ENCODE data around the gene PSTPIP2. TPM values are rescaled to one million over a fixed set of nuclear protein-coding genes. Genes with fewer than 3 reads are reported as not detected.

Gene PSTPIP2
- total RNA-seq, 2 experiments from 2014 or later, result 13.5 to 15.2 TPM

DNA sequence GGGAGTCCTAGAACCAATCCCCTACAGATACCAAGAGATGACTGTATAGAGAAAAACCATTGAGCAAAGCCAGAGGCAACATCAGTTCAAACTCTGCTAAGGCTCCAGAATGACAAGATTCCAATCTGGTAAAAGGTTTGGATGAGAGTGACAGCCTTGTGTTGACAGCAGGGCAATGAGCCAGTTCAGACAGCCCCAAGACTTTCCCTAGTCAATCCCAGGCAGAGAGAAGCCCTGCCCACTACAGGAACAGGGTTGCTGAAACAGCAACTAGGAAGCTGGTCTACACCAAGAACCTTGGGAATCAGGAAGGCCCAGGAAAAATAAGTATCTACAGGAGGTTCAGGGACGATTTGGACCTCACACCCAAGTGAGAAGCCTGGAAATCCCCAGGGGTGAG lies 3.3 kb downstream of the PSTPIP2 start:
- Mint-ChIP-seq H3K27me3 (no peaks in the 10 kb centered on the region), H3K9me3 (no peaks in the 10 kb centered on the region), H3K36me3 (peaks cover 2% of the 10 kb centered on the region), H3K4me1 (ENCODE audit: low read depth) (peaks cover 43% of the 10 kb centered on the region), H3K4me3 (no peak overlapping the region), H3K27ac (no peak overlapping the region)
- intact Hi-C loops (cut with micrococcal nuclease), result loop anchor here (1.0 kb wide), 1 partner anchor 55 kb away; no protein-coding TSS in a partner anchor
- no peak for DNase-seq
- CTCF ChIA-PET, result interaction anchor here (1.2 kb wide), 1 partner anchor 95 kb away, joined by 6 read pairs; no protein-coding TSS in a partner anchor
- POLR2A ChIA-PET, result no interaction called here

DNA sequence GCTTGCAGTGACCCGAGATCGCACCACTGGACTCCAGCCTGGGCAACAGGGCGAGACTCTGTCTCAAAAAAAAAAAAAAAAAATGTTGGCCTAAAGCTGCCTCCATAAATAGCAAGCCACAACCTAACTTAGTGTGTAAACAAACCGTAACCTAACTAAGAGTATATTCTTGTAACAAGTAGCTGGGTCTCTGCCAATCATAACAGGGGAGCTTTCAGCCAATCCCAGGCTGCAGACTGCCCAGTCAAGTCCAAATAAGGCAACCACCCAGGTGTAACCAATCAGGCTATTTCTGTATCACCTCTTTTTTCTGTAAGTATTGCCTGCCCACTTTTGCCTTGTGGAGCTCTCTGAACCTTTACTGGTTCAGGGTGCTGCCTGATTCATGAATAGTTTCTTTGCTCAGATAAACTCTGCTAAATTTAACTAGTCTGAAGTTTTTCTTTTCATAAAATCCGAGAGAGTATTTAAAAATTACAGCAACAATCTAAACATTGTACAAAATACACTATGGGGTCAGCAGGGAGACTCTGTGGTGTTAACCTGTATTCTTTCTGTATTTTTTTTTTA lies 4.5 kb downstream of the PSTPIP2 start:
- POLR2A ChIA-PET, result no interaction called here
- no peaks in the 10 kb centered on the region for H3K27me3 Mint-ChIP-seq
- peaks cover 2% of the 10 kb centered on the region for H3K36me3 Mint-ChIP-seq
- DNase-seq, result no peak
- H3K27ac Mint-ChIP-seq, result peak overlapping the region; percentile 11
- H3K9me3 Mint-ChIP-seq, result no peaks in the 10 kb centered on the region
- intact Hi-C loops (cut with micrococcal nuclease), result no loop called here
- no peak overlapping the region for H3K4me3 Mint-ChIP-seq
- peaks cover 35% of the 10 kb centered on the region for H3K4me1 Mint-ChIP-seq (ENCODE audit: low read depth)
- CTCF ChIA-PET, result interaction anchor here (1.1 kb wide), 1 partner anchor 446 kb away, joined by 3 read pairs; no protein-coding TSS in a partner anchor

DNA sequence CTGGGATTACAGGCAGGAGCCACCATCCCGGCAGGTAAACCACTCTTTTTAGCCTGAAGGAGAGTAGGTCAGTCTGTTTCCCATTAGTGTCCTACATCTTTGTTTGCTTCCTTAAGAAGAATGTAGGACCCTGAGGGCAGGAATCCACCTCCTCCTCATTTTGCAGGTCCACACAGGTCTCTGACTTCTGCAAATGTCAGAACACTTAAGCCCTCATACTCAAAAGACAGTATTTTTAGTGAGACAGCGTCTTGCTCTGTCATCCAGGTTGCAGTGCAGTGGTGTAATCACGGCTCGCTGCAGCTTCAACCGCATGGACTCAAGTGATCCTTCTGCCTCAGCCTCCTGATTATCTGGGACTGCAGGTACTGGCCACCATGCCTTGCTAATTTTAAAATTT lies 9.3 kb downstream of the PSTPIP2 start:
- Mint-ChIP-seq H3K4me3 (no peak overlapping the region), H3K4me1 (ENCODE audit: low read depth) (peaks cover 12% of the 10 kb centered on the region), H3K9me3 (no peaks in the 10 kb centered on the region), H3K27ac (no peak overlapping the region), H3K36me3 (peaks cover 2% of the 10 kb centered on the region), H3K27me3 (no peaks in the 10 kb centered on the region)
- ChIA-PET POLR2A (no interaction called here), CTCF (no interaction called here)
- no peak for DNase-seq
- intact Hi-C loops (cut with micrococcal nuclease), result no loop called here

DNA sequence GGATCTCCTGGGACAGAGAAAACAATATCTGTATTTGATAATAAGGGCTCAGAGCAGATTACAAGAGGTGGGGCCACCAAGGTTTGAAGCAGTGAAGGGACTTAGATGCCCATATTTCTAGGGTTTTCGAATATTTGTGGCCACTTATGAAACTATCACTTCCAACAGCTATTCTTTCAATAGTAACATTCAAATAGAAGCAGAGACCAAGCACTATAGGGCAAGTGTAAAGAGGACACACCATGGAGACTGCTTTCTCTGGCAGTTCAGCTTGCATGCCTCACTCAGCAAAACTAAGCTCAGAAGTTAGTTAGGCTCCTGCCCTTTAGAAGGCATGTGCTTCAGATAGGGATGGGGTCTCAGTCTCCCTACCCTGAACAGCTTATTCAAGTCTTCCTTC lies 10.3 kb downstream of the PSTPIP2 start:
- no peak for DNase-seq
- intact Hi-C loops (cut with micrococcal nuclease), result no loop called here
- POLR2A ChIA-PET, result interaction anchor here (0.6 kb wide), 1 partner anchor 339 kb away, joined by 3 read pairs; no protein-coding TSS in a partner anchor
- CTCF ChIA-PET, result interaction anchor here (1.1 kb wide), 1 partner anchor 12 kb away, joined by 4 read pairs; no protein-coding TSS in a partner anchor
- Mint-ChIP-seq H3K27ac (no peak overlapping the region), H3K4me1 (ENCODE audit: low read depth) (peaks cover 12% of the 10 kb centered on the region), H3K27me3 (no peaks in the 10 kb centered on the region), H3K36me3 (no peaks in the 10 kb centered on the region), H3K9me3 (no peaks in the 10 kb centered on the region), H3K4me3 (no peak overlapping the region)

DNA sequence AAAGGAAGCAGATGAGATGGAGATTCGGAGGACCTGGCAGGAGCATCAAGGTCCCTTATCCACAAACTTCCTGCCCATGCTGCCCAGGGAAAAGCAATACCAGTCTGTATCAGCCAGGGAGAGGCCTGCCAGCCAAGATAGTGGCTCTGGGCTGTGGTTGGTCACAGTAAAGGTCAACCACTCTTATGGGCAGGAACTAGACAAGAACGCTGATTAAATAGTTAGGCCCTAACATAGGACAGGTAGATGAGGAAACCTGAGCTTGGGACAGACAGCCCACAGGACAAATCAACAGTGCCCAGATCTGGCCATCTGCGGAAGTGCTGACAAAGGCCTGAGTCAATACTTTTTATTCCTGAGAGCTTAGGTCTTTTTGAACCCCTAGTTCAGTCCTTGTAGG lies 10.7 kb downstream of the PSTPIP2 start:
- intact Hi-C loops (cut with micrococcal nuclease), result no loop called here
- peaks cover 13% of the 10 kb centered on the region for H3K4me1 Mint-ChIP-seq (ENCODE audit: low read depth)
- no peak for DNase-seq
- H3K36me3 Mint-ChIP-seq, result no peaks in the 10 kb centered on the region
- ChIA-PET POLR2A (interaction anchor here (0.6 kb wide), 1 partner anchor 339 kb away, joined by 3 read pairs; no protein-coding TSS in a partner anchor), CTCF (interaction anchor here (1.1 kb wide), 1 partner anchor 12 kb away, joined by 4 read pairs; no protein-coding TSS in a partner anchor)
- H3K9me3 Mint-ChIP-seq, result no peaks in the 10 kb centered on the region
- no peak overlapping the region for H3K4me3 Mint-ChIP-seq
- no peak overlapping the region for H3K27ac Mint-ChIP-seq
- no peaks in the 10 kb centered on the region for H3K27me3 Mint-ChIP-seq

DNA sequence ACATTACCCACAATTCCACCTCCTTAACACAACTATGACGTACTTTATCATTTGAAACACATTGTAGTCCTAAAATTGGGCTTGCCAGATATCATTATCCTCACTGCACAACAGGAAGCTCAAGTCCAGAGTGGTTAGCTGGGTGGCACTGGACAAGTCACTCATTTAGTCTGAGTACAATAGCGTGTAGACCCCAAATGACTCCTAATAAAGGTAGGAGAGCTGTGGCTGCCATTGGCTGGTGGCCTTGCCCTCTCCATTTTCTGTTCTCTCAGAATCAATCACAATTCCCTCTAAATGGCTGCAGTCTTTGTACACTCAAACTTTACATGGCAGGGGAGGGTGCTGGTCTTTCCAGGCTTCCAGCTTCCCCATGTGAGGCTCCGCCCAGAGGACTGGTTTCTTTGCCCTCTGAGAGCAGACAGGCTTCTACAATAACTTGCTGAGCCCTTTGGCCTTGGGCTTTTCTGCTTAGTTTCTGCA lies 11.7 kb downstream of the PSTPIP2 start:
- Mint-ChIP-seq H3K27ac (no peak overlapping the region), H3K36me3 (no peaks in the 10 kb centered on the region), H3K4me1 (ENCODE audit: low read depth) (peaks cover 23% of the 10 kb centered on the region), H3K9me3 (no peaks in the 10 kb centered on the region), H3K4me3 (no peak overlapping the region), H3K27me3 (no peaks in the 10 kb centered on the region)
- CTCF ChIA-PET, result no interaction called here
- no peak for DNase-seq
- intact Hi-C loops (cut with micrococcal nuclease), result no loop called here
- POLR2A ChIA-PET, result no interaction called here

DNA sequence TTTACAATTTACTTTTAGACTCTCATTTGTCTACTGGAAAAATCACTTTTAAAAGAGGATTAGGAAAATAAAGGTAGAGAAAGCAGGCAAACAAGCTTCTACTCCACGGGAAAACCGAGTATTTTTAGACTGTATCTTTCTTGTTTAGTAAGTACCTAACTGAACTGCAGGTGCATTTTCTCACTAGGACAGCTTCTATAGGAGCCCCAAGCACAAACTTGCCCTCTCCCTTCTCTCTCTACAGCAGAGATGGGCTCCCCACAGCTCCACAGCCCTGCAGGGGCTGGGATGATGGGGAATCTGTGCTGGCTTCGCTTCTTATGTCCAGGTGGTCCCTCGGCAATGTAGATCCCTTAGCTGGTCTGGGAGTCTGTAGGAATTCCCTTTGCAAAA lies 16.2 kb downstream of the PSTPIP2 start:
- Mint-ChIP-seq H3K4me1 (ENCODE audit: low read depth) (peaks cover 41% of the 10 kb centered on the region), H3K36me3 (no peaks in the 10 kb centered on the region), H3K27ac (peak overlapping the region; percentile 24), H3K4me3 (no peak overlapping the region), H3K27me3 (no peaks in the 10 kb centered on the region), H3K9me3 (no peaks in the 10 kb centered on the region)
- no peak for DNase-seq
- POLR2A ChIA-PET, result no interaction called here
- CTCF ChIA-PET, result interaction anchor here (2.2 kb wide), 1 partner anchor 17 kb away, joined by 15 read pairs; no protein-coding TSS in a partner anchor
- intact Hi-C loops (cut with micrococcal nuclease), result loop anchor here (1.0 kb wide), 1 partner anchor 14 kb away; no protein-coding TSS in a partner anchor

DNA sequence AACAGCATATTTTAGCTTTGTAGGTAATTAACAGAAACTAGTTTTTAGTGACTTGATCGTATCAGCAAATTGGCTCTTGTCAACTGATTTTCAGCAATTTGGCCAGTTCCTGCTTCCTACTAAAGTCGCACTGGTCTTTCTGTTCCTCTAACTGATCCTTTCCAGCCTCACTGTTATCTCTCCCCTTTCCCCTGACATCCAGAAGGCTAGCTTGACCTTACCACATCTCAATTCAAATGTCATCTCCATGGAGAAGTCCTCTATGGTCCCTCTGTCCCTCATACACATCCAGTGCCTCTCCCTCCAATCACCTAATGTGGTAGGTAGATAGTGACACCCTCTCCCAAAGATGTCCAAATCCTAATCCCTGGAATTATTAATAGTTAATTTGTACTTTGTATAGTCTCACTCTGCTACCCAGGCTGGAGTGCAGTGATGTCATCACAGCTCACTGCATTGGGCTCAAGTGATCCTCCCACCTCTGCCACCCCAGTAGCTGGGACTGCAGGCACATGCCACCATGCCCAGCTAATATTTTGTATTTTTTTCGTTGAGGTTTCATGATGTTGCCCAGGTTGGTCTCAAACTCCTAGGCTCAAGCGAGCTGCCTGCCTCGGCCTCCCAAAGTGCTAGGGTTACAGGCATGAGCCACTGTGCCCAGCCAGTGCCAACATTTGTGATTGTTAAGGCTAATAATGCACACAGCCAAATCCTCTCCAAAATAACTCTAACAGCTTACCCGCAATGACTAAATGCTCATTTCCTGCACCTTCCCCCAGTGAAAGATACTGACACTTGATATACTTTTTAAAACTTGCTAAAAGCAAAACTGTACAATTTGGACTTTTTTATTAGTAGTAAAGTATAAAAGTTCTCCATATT lies 16.9 kb downstream of the PSTPIP2 start:
- no peaks in the 10 kb centered on the region for H3K9me3 Mint-ChIP-seq
- intact Hi-C loops (cut with micrococcal nuclease), result loop anchor here (1.0 kb wide), 1 partner anchor 13 kb away; no protein-coding TSS in a partner anchor
- H3K27me3 Mint-ChIP-seq, result no peaks in the 10 kb centered on the region
- POLR2A ChIA-PET, result no interaction called here
- H3K27ac Mint-ChIP-seq, result peak overlapping the region; percentile 24
- H3K4me1 Mint-ChIP-seq (ENCODE audit: low read depth), result peaks cover 41% of the 10 kb centered on the region
- CTCF ChIA-PET, result interaction anchor here (0.8 to 2.2 kb wide), 2 partner anchors 18 to 175 kb away, joined by 4 to 15 read pairs; no protein-coding TSS in a partner anchor
- H3K4me3 Mint-ChIP-seq, result no peak overlapping the region
- DNase-seq, result no peak
- H3K36me3 Mint-ChIP-seq, result no peaks in the 10 kb centered on the region

DNA sequence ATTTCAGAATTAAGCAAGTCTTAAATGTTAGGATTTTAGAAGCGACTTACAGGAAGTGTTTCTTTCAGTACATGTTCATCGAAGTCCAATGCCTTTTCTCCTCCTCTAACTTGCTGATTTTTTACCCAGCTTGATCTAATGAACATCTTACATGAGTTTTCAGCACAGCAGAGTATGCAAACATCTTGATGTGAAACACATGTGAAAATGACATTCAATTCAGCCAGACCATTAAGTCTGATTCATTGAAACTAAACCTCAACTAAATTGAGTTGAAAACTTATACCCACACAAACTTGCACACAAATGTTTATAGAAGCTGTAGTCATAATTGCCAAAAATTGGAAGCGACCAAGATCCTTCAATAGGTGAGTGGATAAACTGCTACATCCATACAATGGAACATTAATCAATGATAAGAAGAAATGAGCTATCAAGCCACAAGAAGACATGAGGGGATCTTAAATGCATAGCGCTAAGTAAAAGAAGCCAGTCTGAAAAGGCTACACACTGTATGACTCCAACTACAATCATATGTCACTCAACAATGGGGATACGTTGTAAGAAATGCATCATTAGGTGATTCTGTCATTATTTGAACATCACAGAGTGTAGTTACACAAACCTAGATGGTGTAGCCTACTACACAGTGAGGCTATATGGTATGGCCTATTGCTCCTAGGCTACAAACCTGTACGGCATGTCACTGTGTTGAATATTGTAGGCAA lies 18.5 kb downstream of the PSTPIP2 start:
- no peak for DNase-seq
- intact Hi-C loops (cut with micrococcal nuclease), result loop anchor here (1.0 kb wide), 1 partner anchor 40 kb away; no protein-coding TSS in a partner anchor
- Mint-ChIP-seq H3K36me3 (no peaks in the 10 kb centered on the region), H3K4me3 (no peak overlapping the region), H3K27me3 (no peaks in the 10 kb centered on the region), H3K9me3 (no peaks in the 10 kb centered on the region), H3K4me1 (ENCODE audit: low read depth) (peaks cover 41% of the 10 kb centered on the region), H3K27ac (no peak overlapping the region)
- ChIA-PET POLR2A (no interaction called here), CTCF (interaction anchor here (1.1 kb wide), 2 partner anchors 20 to 79 kb away, joined by 4 to 6 read pairs; no protein-coding TSS in a partner anchor)

DNA sequence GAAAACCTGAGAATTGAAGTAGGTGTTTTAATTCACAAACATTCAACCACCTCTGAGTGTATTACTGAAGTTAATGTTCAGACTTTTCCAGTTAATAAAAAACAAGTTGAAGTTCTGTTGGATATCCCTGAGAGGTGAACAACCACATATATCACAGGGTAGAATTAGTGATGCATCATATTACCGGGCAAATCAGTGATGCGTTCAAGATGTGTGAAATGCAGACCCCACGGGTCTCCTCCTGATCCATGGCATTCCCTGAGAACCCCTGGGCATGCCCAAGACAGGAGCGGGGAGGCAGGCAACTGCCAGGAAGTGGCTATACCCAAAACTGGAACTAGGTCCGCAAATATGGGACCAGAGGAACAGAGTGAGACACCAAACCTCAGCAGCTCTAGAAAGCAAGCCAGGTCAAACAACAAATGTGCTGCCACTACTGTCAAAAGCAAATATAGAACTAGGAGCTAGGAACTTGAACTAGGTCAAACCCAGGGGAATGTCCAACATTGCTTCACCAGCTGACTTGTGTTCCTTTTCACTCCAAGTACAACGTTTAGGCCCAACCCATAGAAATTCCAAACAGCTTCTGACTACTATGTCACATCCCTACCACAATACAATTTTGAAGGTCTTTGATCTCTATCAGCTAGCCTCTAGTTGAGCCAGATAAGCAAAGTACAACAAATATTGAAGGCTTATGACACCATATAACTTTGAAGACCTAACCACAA lies 20.2 kb downstream of the PSTPIP2 start:
- ChIA-PET POLR2A (no interaction called here), CTCF (no interaction called here)
- intact Hi-C loops (cut with micrococcal nuclease), result no loop called here
- no peaks in the 10 kb centered on the region for H3K9me3 Mint-ChIP-seq
- no peak overlapping the region for H3K27ac Mint-ChIP-seq
- H3K27me3 Mint-ChIP-seq, result no peaks in the 10 kb centered on the region
- H3K36me3 Mint-ChIP-seq, result no peaks in the 10 kb centered on the region
- DNase-seq, result no peak
- H3K4me3 Mint-ChIP-seq, result no peak overlapping the region
- peaks cover 41% of the 10 kb centered on the region for H3K4me1 Mint-ChIP-seq (ENCODE audit: low read depth)

DNA sequence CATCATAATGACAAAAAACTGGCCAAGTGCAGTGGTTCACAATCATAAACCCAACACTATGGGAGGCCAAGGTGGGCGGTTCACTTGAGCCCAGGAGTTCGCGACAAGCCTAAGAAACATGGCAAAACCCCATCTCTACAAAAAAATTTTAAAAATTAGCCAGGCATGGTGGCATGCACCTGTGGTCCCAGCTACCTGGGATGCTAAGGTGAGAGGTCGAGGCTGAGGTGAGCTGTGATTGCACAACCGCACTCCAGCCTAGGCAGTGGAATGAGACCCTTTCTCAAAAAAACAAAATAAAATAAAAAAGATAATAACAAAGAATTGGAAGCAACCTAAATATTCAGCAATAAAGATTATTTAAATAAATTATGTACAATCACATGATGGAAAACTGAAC lies 21.8 kb downstream of the PSTPIP2 start:
- H3K4me3 Mint-ChIP-seq, result no peak overlapping the region
- no peak overlapping the region for H3K27ac Mint-ChIP-seq
- no peaks in the 10 kb centered on the region for H3K36me3 Mint-ChIP-seq
- intact Hi-C loops (cut with micrococcal nuclease), result no loop called here
- H3K4me1 Mint-ChIP-seq (ENCODE audit: low read depth), result peaks cover 32% of the 10 kb centered on the region
- H3K27me3 Mint-ChIP-seq, result no peaks in the 10 kb centered on the region
- POLR2A ChIA-PET, result no interaction called here
- DNase-seq, result no peak
- no peaks in the 10 kb centered on the region for H3K9me3 Mint-ChIP-seq
- CTCF ChIA-PET, result no interaction called here

Measured in activated CD4-positive, alpha-beta memory T cell treated with anti-CD3 and anti-CD28 coated beads for 36 hours (primary cell).